Measurements from ENCODE around the gene ARHGEF16.

The ARHGEF16 gene

DNA sequence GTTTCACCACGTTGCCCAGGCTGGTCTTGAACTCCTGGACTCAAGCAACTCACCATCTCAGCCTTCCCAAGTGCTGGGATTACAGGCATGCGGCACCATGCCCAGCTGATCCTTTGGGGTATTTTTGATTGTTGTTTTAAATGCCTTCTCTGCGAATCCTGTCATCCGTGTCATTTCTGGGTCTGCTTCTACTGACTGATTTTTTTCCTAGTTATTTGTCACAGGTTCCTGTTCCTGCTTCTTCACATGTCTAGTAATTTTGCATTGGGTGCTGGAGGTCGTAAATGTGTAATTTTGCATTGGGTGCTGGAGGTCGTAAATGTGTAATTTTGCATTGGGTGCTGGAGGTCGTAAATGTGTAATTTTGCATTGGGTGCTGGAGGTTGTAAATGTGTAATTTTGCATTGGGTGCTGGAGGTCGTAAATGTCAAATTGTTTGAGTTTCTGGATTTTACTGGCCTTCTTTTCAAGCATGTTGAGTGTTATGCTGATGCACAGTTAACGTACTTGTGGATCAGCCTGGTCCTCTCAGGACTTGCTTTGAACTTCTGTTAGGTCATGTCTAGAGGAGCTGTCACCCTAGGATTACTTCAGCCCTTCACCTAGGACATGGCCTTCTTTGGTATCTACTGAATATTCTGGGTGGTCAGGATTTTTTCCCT is 4.1 kb upstream of the ARHGEF16 start:
- TF ChIP-seq, protein P1, sequence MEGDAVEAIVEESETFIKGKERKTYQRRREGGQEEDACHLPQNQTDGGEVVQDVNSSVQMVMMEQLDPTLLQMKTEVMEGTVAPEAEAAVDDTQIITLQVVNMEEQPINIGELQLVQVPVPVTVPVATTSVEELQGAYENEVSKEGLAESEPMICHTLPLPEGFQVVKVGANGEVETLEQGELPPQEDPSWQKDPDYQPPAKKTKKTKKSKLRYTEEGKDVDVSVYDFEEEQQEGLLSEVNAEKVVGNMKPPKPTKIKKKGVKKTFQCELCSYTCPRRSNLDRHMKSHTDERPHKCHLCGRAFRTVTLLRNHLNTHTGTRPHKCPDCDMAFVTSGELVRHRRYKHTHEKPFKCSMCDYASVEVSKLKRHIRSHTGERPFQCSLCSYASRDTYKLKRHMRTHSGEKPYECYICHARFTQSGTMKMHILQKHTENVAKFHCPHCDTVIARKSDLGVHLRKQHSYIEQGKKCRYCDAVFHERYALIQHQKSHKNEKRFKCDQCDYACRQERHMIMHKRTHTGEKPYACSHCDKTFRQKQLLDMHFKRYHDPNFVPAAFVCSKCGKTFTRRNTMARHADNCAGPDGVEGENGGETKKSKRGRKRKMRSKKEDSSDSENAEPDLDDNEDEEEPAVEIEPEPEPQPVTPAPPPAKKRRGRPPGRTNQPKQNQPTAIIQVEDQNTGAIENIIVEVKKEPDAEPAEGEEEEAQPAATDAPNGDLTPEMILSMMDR (conservative IDR thresholded peaks at IDR 0.05; ENCODE audit: low read depth, low read length): no peak
- no peak overlapping the region for H2AFZ ChIP-seq (ENCODE audit: low read depth)
- no peak overlapping the region for H3K9ac ChIP-seq
- no peak overlapping the region for H3K4me2 ChIP-seq
- peaks cover 48% of the 10 kb centered on the region for H3K27me3 ChIP-seq (ENCODE audit: insufficient read depth, low read depth)
- H3K4me1 ChIP-seq (ENCODE audit: low read depth, poor library complexity, severe bottlenecking): no peaks in the 10 kb centered on the region
- H3K36me3 ChIP-seq (ENCODE audit: insufficient read depth): no peaks in the 10 kb centered on the region
- H3K27ac ChIP-seq: no peak overlapping the region
- no peaks in the 10 kb centered on the region for H3K79me2 ChIP-seq (ENCODE audit: insufficient read depth, low read depth)
- H4K20me1 ChIP-seq (ENCODE audit: insufficient read depth): no peaks in the 10 kb centered on the region
- H3K4me3 ChIP-seq (IDR thresholded peaks at IDR 0.05; ENCODE audit: insufficient read depth, low read depth, low read length): no peak overlapping the region

DNA sequence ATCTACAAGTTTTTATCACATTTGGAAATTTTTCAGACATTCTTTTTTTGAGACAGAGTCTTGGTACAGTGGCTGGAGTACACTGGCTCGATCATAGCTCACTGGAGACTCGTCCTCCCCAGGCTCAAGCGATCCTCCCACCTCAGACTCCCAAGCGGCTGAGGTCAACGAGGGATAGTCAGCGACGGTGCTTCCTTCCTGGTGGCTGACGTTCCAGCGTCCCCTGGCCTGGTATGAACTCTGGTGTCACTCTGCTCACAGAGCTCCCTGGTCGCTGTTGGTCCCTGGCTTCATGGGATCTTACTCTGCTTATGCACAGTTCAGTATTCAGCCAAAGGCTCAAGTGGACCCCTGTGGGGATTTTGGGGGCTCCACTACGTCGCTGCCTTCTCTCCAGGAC is 3.5 kb upstream of the ARHGEF16 start:
- H3K4me3 ChIP-seq (IDR thresholded peaks at IDR 0.05; ENCODE audit: insufficient read depth, low read depth, low read length): no peak overlapping the region
- no peak overlapping the region for H3K4me2 ChIP-seq
- H3K27ac ChIP-seq: no peak overlapping the region
- no peaks in the 10 kb centered on the region for H3K4me1 ChIP-seq (ENCODE audit: low read depth, poor library complexity, severe bottlenecking)
- H3K27me3 ChIP-seq (ENCODE audit: insufficient read depth, low read depth): peaks cover 47% of the 10 kb centered on the region
- TF ChIP-seq, protein P1 (conservative IDR thresholded peaks at IDR 0.05; ENCODE audit: low read depth, low read length): no peak
- H3K9ac ChIP-seq: no peak overlapping the region
- H4K20me1 ChIP-seq (ENCODE audit: insufficient read depth): no peaks in the 10 kb centered on the region
- H2AFZ ChIP-seq (ENCODE audit: low read depth): no peak overlapping the region
- no peaks in the 10 kb centered on the region for H3K36me3 ChIP-seq (ENCODE audit: insufficient read depth)
- no peaks in the 10 kb centered on the region for H3K79me2 ChIP-seq (ENCODE audit: insufficient read depth, low read depth)

DNA sequence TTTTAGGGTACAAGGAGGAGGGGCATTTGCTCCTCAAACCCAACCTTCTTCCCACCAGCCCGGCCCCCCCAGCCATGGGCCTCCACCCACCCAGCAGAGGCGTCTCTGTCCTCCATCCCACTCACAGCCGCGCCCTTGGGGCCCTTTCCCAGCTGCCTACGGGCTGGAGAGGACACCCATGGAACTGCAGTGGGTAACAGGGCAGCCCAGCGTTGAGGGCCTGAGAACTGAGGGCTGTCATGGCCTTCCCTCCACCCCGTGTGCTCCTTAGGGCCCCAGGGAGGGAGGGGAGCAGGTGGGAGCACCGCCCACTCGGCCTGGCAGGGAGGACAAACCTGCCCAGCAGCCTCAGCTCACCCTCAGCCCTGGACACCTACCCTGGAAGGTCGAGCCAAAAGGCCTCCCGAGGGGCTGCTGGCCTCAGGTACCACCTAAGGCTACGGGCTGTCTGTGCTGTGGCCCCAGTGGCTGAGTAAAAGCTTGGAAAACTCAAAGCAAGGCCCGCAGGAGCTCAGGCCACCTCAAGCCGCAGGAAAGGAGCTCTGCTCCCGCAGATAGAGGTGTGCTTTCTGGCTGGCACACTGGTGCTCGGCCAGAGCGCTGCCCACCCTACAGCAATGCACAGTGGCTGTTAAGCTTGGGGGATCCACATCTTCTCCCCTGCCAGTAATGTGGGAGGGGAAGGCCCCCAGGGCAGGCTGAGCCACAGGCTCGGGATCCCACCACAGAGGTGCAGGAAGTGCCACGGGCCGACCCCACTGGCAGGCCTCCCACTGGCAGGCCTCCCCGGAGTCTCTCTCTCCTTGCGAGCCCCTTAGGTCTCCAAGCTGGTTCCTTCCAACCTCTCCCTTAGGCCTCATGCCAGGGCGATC is 2.2 kb upstream of the ARHGEF16 start:
- Histone ChIP-seq H3K4me2 (no peak overlapping the region), H3K9ac (no peak overlapping the region)

DNA sequence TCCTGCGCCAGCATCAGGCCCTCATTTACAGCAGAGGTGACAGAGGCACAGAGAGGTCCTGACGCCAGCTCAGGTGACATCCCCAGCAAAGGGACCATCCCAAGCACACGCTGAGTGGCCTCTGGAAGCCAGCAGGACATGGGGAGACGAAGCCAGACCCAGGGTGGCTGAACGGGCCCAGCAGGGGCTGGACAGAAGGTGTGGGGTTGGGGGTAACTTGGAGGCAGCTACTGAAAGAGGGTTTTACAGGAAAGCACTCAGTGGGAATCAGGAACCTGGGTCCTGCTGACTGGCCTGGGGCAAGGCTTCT is 1.6 kb upstream of the ARHGEF16 start:
- H3K79me2 ChIP-seq (ENCODE audit: insufficient read depth, low read depth): no peaks in the 10 kb centered on the region
- no peak overlapping the region for H3K9ac ChIP-seq
- no peaks in the 10 kb centered on the region for H4K20me1 ChIP-seq (ENCODE audit: insufficient read depth)
- H3K27me3 ChIP-seq (ENCODE audit: insufficient read depth, low read depth): peaks cover 45% of the 10 kb centered on the region
- no peak overlapping the region for H3K27ac ChIP-seq
- no peak overlapping the region for H3K4me3 ChIP-seq (IDR thresholded peaks at IDR 0.05; ENCODE audit: insufficient read depth, low read depth, low read length)
- H2AFZ ChIP-seq (ENCODE audit: low read depth): no peak overlapping the region
- H3K4me2 ChIP-seq: no peak overlapping the region
- TF ChIP-seq, protein P1 (conservative IDR thresholded peaks at IDR 0.05; ENCODE audit: low read depth, low read length): no peak
- H3K36me3 ChIP-seq (ENCODE audit: insufficient read depth): no peaks in the 10 kb centered on the region
- H3K4me1 ChIP-seq (ENCODE audit: low read depth, poor library complexity, severe bottlenecking): no peaks in the 10 kb centered on the region

More for the DNA sequence above, 2.2 kb upstream of the ARHGEF16 start:
- H3K27ac ChIP-seq: no peak overlapping the region
- H2AFZ ChIP-seq (ENCODE audit: low read depth): no peak overlapping the region
- H3K79me2 ChIP-seq (ENCODE audit: insufficient read depth, low read depth): no peaks in the 10 kb centered on the region
- TF ChIP-seq, protein P1 (conservative IDR thresholded peaks at IDR 0.05; ENCODE audit: low read depth, low read length): no peak
- no peaks in the 10 kb centered on the region for H3K4me1 ChIP-seq (ENCODE audit: low read depth, poor library complexity, severe bottlenecking)
- no peaks in the 10 kb centered on the region for H3K36me3 ChIP-seq (ENCODE audit: insufficient read depth)
- H3K27me3 ChIP-seq (ENCODE audit: insufficient read depth, low read depth): peaks cover 45% of the 10 kb centered on the region
- no peaks in the 10 kb centered on the region for H4K20me1 ChIP-seq (ENCODE audit: insufficient read depth)
- no peak overlapping the region for H3K4me3 ChIP-seq (IDR thresholded peaks at IDR 0.05; ENCODE audit: insufficient read depth, low read depth, low read length)
